A673 (cell line): ENCODE measurements around the gene CRB2. TPM values are rescaled to one million over a fixed set of nuclear protein-coding genes. Genes with fewer than 3 reads are reported as not detected.

Experiments
- BruUV-seq: library from RNA; stranded (reverse); fragments of 400-500 nt; replicated peaks from 2 replicates; lab custom pipeline; 2021; lab: Mats Ljungman, UMichigan
- CTCF ChIA-PET: fragments of 300-600 bp; sonication (Branson Sonifier 250); formaldehyde crosslinking; loops from one replicate; lab custom pipeline; 2022; ENCODE audit warnings: antibody characterized with exemption; lab: Charles Lee
- POLR2A ChIA-PET: fragments of 300-600 bp; sonication (Branson Sonifier 250); formaldehyde crosslinking; loops from one replicate; lab custom pipeline; 2022; ENCODE audit warnings: antibody characterized with exemption; ENCODE audit not compliant: low non-redundant PET; lab: Charles Lee
- DNase-seq: peaks from one replicate; pipeline ENCODE4 v3.0.0-alpha.2; 2015; ENCODE audit warnings: low spot score
- H3K27ac ChIP-seq: fragments of 200-600 bp; sonication (generic); 2 replicates; pipeline ENCODE4 v1.5.1; 2016; ENCODE audit warnings: mixed run types, low read depth, mild to moderate bottlenecking, mixed read lengths, antibody characterized with exemption, low read length; ENCODE audit not compliant: poor library complexity, severe bottlenecking
- H3K27me3 ChIP-seq: fragments of 200-600 bp; sonication (generic); replicated peaks from 2 replicates; pipeline ENCODE4 v1.6.1; 2017; ENCODE audit warnings: mixed run types, low read depth, mild to moderate bottlenecking, mixed read lengths, antibody characterized with exemption, low read length; ENCODE audit not compliant: insufficient read depth, poor library complexity
- H3K36me3 ChIP-seq: fragments of 200-600 bp; sonication (generic); 2 replicates; pipeline ENCODE4 v1.6.1; 2016; ENCODE audit warnings: mixed run types, mild to moderate bottlenecking, mixed read lengths, antibody characterized with exemption, low read length; ENCODE audit not compliant: insufficient read depth, poor library complexity, severe bottlenecking
- H3K4me1 ChIP-seq: fragments of 200-600 bp; sonication (generic); 2 replicates; pipeline ENCODE4 v1.6.1; 2017; ENCODE audit warnings: mixed run types, mild to moderate bottlenecking, mixed read lengths, antibody characterized with exemption, low read length; ENCODE audit not compliant: insufficient read depth, poor library complexity, severe bottlenecking
- H3K4me3 ChIP-seq: fragments of 200-600 bp; sonication (generic); 2 replicates; pipeline ENCODE4 v1.5.1; 2016; ENCODE audit warnings: low read depth, mixed run types, mild to moderate bottlenecking, mixed read lengths, low read length; ENCODE audit not compliant: poor library complexity, severe bottlenecking
- H3K9me3 ChIP-seq: fragments of 200-600 bp; sonication (generic); 2 replicates; pipeline ENCODE4 v1.6.1; 2016; ENCODE audit warnings: mixed run types, low read depth, mild to moderate bottlenecking, mixed read lengths, antibody characterized with exemption, low read length; ENCODE audit not compliant: poor library complexity, severe bottlenecking
- CTCF ChIP-seq: fragments of 300-800, 200-600 bp; sonication (generic); conservative IDR thresholded peaks from 2 replicates; pipeline ENCODE4 v1.5.1; 2017; ENCODE audit warnings: low read depth, mild to moderate bottlenecking, antibody characterized with exemption, low read length, moderate library complexity, mixed read lengths
- EZH2 ChIP-seq: fragments of 200-600 bp; sonication (generic); IDR thresholded peaks from 2 replicates; pipeline ENCODE4 v1.6.1; 2017; ENCODE audit warnings: borderline replicate concordance, low read depth, mild to moderate bottlenecking, mixed read lengths, antibody characterized with exemption, low read length; ENCODE audit not compliant: poor library complexity, severe bottlenecking
- intact Hi-C: fragments of 100-400 bp; cut with micrococcal nuclease; formaldehyde crosslinking; loops from one replicate; pipeline ENCODE4 v1.10.0; 2022; ENCODE audit not compliant: unreplicated experiment
- total RNA-seq: library from RNA; stranded (reverse); gene quantifications from 2 replicates; pipeline ENCODE4 v1.2.3, GENCODE V29; 2021

CRB2 gene
- total RNA-seq, 1 experiment from 2014 or later = 0.47 TPM

DNA sequence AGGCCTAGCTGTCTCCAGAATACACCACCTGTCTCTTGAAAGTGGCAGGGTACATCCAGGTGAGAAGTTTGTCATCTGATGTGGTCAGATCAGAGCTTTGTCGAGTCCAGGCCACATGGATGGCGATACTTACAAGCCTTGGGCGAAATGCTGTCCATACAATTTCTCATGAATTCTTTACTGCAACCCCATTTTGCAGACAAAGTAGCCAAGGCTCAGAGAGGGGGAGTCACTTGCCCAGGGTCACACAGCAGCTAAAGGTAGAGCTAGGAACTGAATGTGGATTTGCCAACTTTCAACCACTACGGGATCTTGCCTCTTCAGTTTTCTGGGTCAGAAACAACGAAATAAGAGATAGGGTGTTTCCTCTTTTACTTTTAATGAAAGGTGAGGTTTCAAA is 35.2 kb downstream of the CRB2 start:
- POLR2A ChIA-PET = no interaction called here
- Histone ChIP-seq H3K27me3 (no peaks in the 10 kb centered on the region), H3K9me3 (no peaks in the 10 kb centered on the region), H3K36me3 (no peaks in the 10 kb centered on the region), H3K4me1 (no peaks in the 10 kb centered on the region), H3K27ac (no peak overlapping the region), H3K4me3 (no peak overlapping the region)
- no TSS peak for BruUV-seq
- intact Hi-C loops = no loop called here
- DNase-seq = no peak
- CTCF ChIA-PET = no interaction called here
- TF ChIP-seq CTCF (no peak), EZH2 (no peak)

DNA sequence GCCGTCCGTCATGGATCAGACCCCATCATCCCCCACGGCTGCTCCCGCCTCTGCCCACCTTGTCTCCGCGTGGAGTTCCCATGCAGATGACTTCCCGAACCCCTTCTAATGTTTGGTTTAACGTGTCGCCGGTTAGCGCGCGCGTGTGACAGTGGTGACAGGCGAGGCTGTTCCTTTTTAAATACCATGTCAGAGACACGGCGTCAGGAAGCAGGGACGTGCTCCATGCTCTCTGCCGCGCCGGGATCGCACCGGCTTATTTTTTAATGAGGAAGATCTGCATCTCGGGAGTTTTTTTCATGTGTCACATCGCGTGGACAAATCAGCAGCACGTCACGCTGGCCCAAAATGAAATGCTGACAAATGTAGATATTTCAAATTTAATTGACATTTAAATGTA is 35.9 kb downstream of the CRB2 start:
- H3K9me3 ChIP-seq = no peaks in the 10 kb centered on the region
- BruUV-seq = no TSS peak
- H3K4me1 ChIP-seq = no peaks in the 10 kb centered on the region
- DNase-seq = peak; percentile 22
- intact Hi-C loops = no loop called here
- H3K4me3 ChIP-seq = no peak overlapping the region
- H3K27ac ChIP-seq = no peak overlapping the region
- CTCF ChIA-PET = no interaction called here
- no peaks in the 10 kb centered on the region for H3K36me3 ChIP-seq
- no peak for TF ChIP-seq CTCF
- no peak for TF ChIP-seq EZH2
- H3K27me3 ChIP-seq = no peaks in the 10 kb centered on the region
- POLR2A ChIA-PET = no interaction called here

DNA sequence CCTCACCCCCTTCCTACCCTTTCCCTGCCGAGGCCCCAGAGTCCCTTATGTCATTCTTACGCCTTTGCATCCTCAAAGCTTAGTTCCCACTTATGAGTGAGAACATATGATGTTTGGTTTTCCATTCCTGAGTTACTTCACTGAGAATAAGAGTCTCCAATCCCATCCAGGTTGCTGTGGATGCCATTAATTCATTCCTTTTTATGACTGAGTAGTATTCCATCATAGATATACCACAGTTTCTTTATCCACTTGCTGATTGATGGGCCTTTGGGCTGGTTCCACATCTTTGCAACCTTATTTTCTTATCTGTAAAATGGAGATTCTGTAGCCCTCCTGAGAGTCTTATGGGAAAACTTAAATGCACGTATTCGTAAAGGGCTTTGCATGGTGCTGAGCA is 36.8 kb downstream of the CRB2 start:
- no peaks in the 10 kb centered on the region for H3K27me3 ChIP-seq
- intact Hi-C loops = no loop called here
- no peak for TF ChIP-seq EZH2
- TF ChIP-seq CTCF = no peak
- H3K4me1 ChIP-seq = no peaks in the 10 kb centered on the region
- CTCF ChIA-PET = no interaction called here
- H3K9me3 ChIP-seq = no peaks in the 10 kb centered on the region
- POLR2A ChIA-PET = no interaction called here
- DNase-seq = no peak
- no peak overlapping the region for H3K27ac ChIP-seq
- no peaks in the 10 kb centered on the region for H3K36me3 ChIP-seq
- BruUV-seq = no TSS peak
- no peak overlapping the region for H3K4me3 ChIP-seq
